ENCODE measurements around the gene TIFAB.

GRCh38 chr5:135428586-135428985 is 23.6 kb downstream of the TIFAB start:
- TF ChIP-seq GATA2 (IDR thresholded peaks at IDR 0.05; ENCODE audit: low read depth, low read length) (no peak), GATA3 (IDR thresholded peaks at IDR 0.05; ENCODE audit: low read depth, low read length) (no peak)
